Heart right ventricle (tissue), 16 donors: ENCODE measurements around the gene HUNK. TPM values are rescaled to one million over a fixed set of nuclear protein-coding genes. Genes with fewer than 3 reads are reported as not detected.
A peak's percentile ranks its signal among the peaks of the same experiment; 100 is the strongest.

Source experiments
- ATAC-seq, 8 donors: fragments of 200-7000 bp; cut with Tn5 transposase; one replicate each; pipeline ENCODE4 v1.9.1; 2020; ENCODE audit warnings: mild to moderate bottlenecking in 8 of 8, moderate library complexity in 8 of 8, moderate number of reproducible peaks in 1 of 8
- DNase-seq, 2 donors: peaks; one replicate each; pipeline ENCODE4 v3.0.0-alpha.2; 2020
- H3K27ac ChIP-seq, 10 donors: fragments of 200-600 bp; sonication (generic) in 2 of 10; one replicate each; pipeline versions ENCODE4 v1.5.0 to v1.8.0; 2020 to 2022; ENCODE audit warnings: mild to moderate bottlenecking in 3 of 10
- H3K27me3 ChIP-seq, 7 donors: fragments of 200-600 bp; one replicate each; pipeline ENCODE4 v1.8.0; 2021 to 2022; ENCODE audit warnings: mild to moderate bottlenecking in 2 of 7
- H3K36me3 ChIP-seq, 9 donors: fragments of 200-600 bp; sonication (generic) in 1 of 9; one replicate each; pipeline versions ENCODE4 v1.5.0 to v1.8.0; 2020 to 2022; ENCODE audit warnings: mild to moderate bottlenecking in 2 of 9
- H3K4me1 ChIP-seq, 9 donors: fragments of 200-600 bp; sonication (generic) in 1 of 9; one replicate each; pipeline versions ENCODE4 v1.5.0 to v1.8.0; 2020 to 2022; ENCODE audit warnings: mild to moderate bottlenecking in 4 of 9
- H3K4me3 ChIP-seq, 10 donors: fragments of 200-600 bp; sonication (generic) in 2 of 10; one replicate each; pipeline versions ENCODE4 v1.5.0 to v1.8.0; 2020 to 2022; ENCODE audit warnings: mild to moderate bottlenecking in 7 of 10, moderate library complexity in 2 of 10
- H3K9me3 ChIP-seq, 11 donors: fragments of 200-600 bp in 10 of 11; sonication (generic) in 2 of 11; one replicate each; pipeline versions ENCODE4 v1.5.0 to v1.8.0; 2013 to 2022; ENCODE audit warnings: mild to moderate bottlenecking in 2 of 11, control low read depth in 1 of 11, moderate library complexity in 1 of 11
- WGBS, 2 donors: extraction: QIAGEN DNeasy Blood & Tissue Kit; methylation state at CpG; one replicate each; pipeline ENCODE4 v1.1.7; 2013; ENCODE audit warnings: inconsistent platforms in 1 of 2; 5-methylcytosine and 5-hydroxymethylcytosine counted together
- intact Hi-C, 10 donors: fragments of 100-400 bp; cut with DNase I; formaldehyde crosslinking; loops; one replicate each; pipeline versions ENCODE4 v1.11.1 to v1.14.2; 2022
- polyA plus RNA-seq, 2 donors: library from polyadenylated mRNA; stranded (reverse); fragments of 200-250 nt; gene quantifications; one replicate each; pipeline ENCODE4 v1.2.3, GENCODE V29; 2013
- total RNA-seq, 10 donors: library from RNA; stranded (reverse); fragmentation: NEBNext Ultra II Directional in 3 of 10; extraction: Animal tissue kit (Norgen Biotek cat#: 25700) in 3 of 10; gene quantifications; one replicate each; pipeline versions ENCODE4 v1.2.1 to v1.2.4, GENCODE V29; 2021 to 2023
- TF ChIP-seq, protein P1 (sequence below), 9 donors: fragments of 200-600 bp; sonication (generic) in 2 of 9; IDR thresholded peaks; one replicate each; pipeline versions ENCODE4 v1.5.0 to v1.8.0; 2021 to 2022; ENCODE audit warnings: antibody characterized with exemption in 9 of 9, mild to moderate bottlenecking in 5 of 9, moderate library complexity in 1 of 9
- donor health status: Arrhythmogenic right ventricular cardiomyopathy.
- donor health status: ischemic (EF 13 %, LVEDD 7.1; RV severe dilation, severe dysfunction).
- donor health status: healthy with polysubstance abuse.
- donor health status: DM: no; HTN: yes; CAD: no.
- donor health status: DM: no; HTN: no; CAD: no.
- donor health status: ischemic (EF 25% LVEDD 6.9; RV normal size, moderate dysfunction).
- donor health status: ischemic (EF 25% LVEDD 5.7; RV mildly dilated, moderate dysfunction).
- donor health status: healthy.
- donor health status: DM: yes; HTN: yes; CAD: no.
- donor health status: Ischemic cardiomyopathy.
- donor health status: ischemic (EF 35%, LVEDD 5.7; RV mildly dilated, moderate dysfunction).
- donor health status: nonischemic (EF 11% LVEDD 7.7; RV severe dilation, severe dysfunction).
- donor health status: DM: yes; HTN: yes; CAD: no.
- donor health status: PGD.
- donor health status: ischemic (EF 29% LVEDD 5.4; RV normal size, mild dysfunction).
- donor health status: nonischemic (EF 23%, LVEDD 6.1; RV moderate dilation, normal function).

The HUNK gene
- total and polyA plus RNA-seq, 12 donors, result 0.04 to 0.81 (median 0.10) TPM; not detected in 2

GRCh38 chr21:31991356-31992331 is 118.8 kb downstream of the HUNK start:
- no peaks in the 10 kb centered on the region for H3K36me3 ChIP-seq
- peaks cover 0 to 10% (median 0%) of the 10 kb centered on the region in 9 donors for H3K4me1 ChIP-seq
- DNase-seq (no peak), ATAC-seq (no peak)
- WGBS, 2 donors, result 89% methylated on average over 17 of the region's 17 CpGs
- H3K27ac ChIP-seq, result no peak overlapping the region
- H3K4me3 ChIP-seq, result no peak overlapping the region
- H3K9me3 ChIP-seq, result no peaks in the 10 kb centered on the region
- no peaks in the 10 kb centered on the region for H3K27me3 ChIP-seq
- intact Hi-C loops, result loop anchor here in 3 of 10 donors (5.0 to 10.0 kb wide), 2 partner anchors 263 to 266 kb away; no protein-coding TSS in a partner anchor
- TF ChIP-seq, protein P1, sequence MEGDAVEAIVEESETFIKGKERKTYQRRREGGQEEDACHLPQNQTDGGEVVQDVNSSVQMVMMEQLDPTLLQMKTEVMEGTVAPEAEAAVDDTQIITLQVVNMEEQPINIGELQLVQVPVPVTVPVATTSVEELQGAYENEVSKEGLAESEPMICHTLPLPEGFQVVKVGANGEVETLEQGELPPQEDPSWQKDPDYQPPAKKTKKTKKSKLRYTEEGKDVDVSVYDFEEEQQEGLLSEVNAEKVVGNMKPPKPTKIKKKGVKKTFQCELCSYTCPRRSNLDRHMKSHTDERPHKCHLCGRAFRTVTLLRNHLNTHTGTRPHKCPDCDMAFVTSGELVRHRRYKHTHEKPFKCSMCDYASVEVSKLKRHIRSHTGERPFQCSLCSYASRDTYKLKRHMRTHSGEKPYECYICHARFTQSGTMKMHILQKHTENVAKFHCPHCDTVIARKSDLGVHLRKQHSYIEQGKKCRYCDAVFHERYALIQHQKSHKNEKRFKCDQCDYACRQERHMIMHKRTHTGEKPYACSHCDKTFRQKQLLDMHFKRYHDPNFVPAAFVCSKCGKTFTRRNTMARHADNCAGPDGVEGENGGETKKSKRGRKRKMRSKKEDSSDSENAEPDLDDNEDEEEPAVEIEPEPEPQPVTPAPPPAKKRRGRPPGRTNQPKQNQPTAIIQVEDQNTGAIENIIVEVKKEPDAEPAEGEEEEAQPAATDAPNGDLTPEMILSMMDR (IDR thresholded peaks at IDR 0.05), result peak in 4 of 9 donors; percentile 7 to 17 (median 14)

DNA sequence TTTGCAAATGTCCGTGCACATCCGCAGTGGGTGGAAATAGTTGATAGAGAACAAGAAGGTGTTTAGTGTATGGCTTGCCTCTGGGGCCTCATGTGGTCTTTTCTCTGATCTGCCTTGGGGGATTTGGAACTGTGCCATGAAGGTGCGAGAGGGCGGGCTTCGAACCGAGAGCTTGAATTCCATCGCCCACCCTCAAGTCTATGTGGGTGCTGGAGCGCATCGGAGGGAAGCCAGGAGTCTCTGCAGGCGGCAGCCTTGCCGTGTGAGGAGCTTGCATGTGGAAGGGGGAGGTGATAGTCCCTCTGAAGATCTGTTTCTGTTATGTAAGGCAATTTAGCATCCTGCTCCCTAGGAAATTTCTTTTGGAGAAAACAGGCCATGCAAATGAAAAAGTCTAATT is 119.6 kb downstream of the HUNK start:
- DNase-seq (no peak), ATAC-seq (no peak)
- Histone ChIP-seq H3K27me3 (no peaks in the 10 kb centered on the region), H3K27ac (no peak overlapping the region), H3K4me1 (peaks cover 0 to 10% (median 0%) of the 10 kb centered on the region in 9 donors), H3K9me3 (no peaks in the 10 kb centered on the region), H3K36me3 (no peaks in the 10 kb centered on the region), H3K4me3 (no peak overlapping the region)
- intact Hi-C loops, result loop anchor here in 3 of 10 donors (5.0 to 10.0 kb wide), 2 partner anchors 262 to 265 kb away; no protein-coding TSS in a partner anchor
- TF ChIP-seq, protein P1 (IDR thresholded peaks at IDR 0.05), result no peak
- 96 to 97% methylated on average over 11 of the region's 11 CpGs for WGBS, 2 donors

GRCh38 chr21:31993826-31994825 is 121.3 kb downstream of the HUNK start:
- Histone ChIP-seq H3K4me3 (no peak overlapping the region), H3K4me1 (peaks cover 0 to 10% (median 0%) of the 10 kb centered on the region in 9 donors), H3K36me3 (no peaks in the 10 kb centered on the region), H3K9me3 (no peaks in the 10 kb centered on the region), H3K27me3 (no peaks in the 10 kb centered on the region), H3K27ac (peak overlapping the region in 1 of 10 donors; percentile 12)
- WGBS, 2 donors, result 68 to 70% methylated on average over 10 of the region's 10 CpGs
- intact Hi-C loops, result loop anchor here in 3 of 10 donors (5.0 to 10.0 kb wide), 2 partner anchors 261 to 263 kb away; no protein-coding TSS in a partner anchor
- ATAC-seq (no peak), DNase-seq (no peak)
- TF ChIP-seq, protein P1 (IDR thresholded peaks at IDR 0.05), result no peak
